NCI-H510A (cell line): ENCODE results near the gene PLA2G2E.
"Not testable (repeated sequence)": the region's sequence is repeated elsewhere in the genome, so short reads cannot be mapped to it uniquely, and the experiment has no call there.

Experiments used
- DNase-seq: peaks from one replicate; lab custom pipeline; 2025; lab: John Stamatoyannopoulos, UW

PLA2G2E gene

DNA sequence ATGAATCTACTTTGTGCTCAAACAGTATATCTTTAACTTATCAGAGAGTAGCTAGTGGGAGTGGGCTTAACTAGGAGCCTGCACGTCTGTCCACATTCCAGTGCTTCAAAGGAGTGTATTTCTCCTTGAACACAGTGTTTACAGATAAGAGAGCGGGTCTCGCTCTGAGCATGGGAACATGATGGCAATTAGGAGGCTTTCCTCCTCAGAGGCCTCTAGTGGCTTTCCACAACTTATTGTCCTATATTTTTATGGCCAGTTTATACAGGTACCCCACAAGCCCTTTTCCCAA, 3.7 kb upstream of the PLA2G2E start:
- not testable (repeated sequence) for DNase-seq

DNA sequence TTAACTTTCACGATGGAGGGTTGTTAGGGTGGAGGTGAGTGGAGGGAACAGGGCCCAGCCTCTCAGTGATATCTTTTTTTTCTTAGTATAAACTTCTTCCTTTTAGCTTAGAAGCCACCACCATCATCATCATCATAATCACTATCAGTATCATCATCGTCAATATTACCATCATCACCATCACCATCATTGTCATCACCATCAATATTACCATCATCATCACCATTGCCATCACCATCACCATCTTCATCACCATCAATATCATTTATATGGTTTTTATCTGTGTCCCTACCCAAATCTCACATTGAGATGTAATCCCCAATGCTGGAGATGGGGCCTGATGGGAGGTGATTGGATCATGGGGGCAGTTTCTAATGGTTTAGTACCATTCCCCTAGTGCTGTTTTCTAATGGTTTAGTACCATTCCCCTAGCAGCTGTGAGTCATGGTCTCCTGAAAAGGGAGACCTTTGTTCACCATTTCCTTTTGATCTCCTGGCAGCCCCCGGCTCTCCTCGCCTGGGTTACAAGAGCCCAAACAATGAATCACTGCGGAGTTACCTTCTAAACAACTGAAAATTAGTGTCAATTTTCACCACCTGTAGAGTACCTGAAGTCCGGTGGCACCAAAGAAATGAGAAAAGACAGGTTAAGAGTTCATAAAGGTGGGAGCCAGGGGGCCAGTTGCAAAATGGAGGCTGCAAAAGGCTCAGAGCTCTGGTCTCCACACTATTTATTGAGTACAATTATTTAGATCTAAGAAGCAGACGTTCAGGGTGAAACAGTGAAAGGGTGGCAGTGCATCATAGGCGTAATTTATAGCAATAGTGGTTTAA, 3.1 kb upstream of the PLA2G2E start:
- no peak for DNase-seq

DNA sequence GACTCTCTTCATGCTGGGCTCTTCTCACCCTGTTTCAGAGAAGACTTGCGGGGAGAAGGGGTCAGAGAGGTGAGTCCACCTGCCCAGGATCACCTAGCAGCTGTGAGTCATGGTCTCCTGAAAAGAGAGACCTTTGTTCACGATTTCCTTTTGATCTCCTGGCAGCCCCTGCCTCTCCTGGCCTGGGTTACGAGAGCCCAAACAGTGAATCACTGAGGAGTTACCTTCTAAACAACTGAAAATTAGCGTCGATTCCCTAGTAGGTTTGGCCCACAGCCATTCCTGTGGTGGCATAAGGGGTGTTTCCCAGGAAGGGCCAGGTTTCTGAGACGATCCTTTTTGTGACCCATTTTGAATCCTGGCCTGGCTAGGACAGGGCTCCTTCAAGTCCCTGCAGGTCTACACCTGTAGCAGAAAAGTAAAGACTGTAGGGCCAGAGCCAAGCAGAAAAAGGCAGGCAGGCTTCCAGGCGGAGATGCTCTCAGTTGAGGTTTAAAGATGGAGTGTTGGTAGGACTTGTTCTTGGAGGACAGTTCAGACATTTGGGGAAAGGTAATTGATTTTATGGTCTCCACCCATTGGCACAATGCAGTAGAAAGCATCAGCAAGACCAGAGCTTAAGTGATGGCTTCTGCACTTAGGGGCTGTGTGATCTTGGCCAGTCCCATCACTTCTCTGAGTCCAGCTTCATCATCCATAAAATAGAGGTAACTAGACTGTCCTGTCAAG, 2.1 kb upstream of the PLA2G2E start:
- DNase-seq: no peak

DNA sequence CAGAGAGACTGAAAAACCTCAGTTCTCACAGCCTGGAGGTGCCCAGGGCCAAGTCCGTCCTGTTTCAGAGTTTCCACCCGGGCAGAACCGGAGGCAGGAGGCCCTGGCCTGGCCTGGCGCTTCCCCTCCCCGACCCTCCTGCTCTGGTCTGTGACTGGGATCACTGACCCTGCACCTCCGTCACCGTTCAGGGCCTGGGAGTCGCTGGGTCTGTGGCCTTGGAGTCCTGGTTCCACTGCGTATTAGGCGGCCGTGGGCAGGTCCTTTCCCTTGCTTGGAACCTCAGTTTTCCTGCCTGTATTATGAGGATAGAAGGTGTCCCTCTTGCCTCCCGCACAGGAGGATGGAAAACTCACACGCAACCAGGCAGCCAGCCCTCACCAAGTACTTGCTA, 533 bp upstream of the PLA2G2E start:
- no peak for DNase-seq

DNA sequence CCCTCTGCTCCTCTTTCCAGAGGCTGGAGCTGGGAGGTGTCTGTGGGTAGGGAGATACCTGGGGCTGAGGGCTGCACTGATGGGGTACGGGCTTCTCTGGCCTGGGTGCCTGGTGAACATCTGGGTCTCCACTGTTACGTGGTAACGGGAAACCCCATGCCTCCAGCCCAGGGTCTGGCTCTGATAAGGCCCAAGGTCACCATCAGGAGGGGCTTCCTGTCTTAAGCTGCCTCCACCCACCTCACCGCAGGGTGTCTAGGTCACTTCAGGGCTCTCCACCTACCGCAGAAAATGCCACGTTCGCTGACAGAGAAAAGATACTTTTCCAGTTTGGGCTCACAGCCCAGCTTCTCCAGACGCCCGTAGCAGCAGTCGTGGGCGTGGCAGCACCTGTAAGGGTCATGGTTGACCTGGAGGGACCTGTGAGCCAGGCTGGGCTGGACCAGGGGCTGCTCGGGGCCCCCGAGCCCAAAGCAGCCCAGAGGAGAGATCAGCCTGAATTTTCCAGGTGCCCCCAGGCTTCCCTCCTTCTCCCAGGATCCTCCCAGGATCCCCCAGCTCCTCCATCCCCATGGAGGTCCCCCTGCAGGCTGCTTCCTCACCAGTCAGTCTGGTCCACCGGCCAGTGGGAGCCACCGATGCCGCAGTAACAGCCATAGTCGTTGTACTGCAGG, 1.3 kb downstream of the PLA2G2E start:
- DNase-seq: no peak

DNA sequence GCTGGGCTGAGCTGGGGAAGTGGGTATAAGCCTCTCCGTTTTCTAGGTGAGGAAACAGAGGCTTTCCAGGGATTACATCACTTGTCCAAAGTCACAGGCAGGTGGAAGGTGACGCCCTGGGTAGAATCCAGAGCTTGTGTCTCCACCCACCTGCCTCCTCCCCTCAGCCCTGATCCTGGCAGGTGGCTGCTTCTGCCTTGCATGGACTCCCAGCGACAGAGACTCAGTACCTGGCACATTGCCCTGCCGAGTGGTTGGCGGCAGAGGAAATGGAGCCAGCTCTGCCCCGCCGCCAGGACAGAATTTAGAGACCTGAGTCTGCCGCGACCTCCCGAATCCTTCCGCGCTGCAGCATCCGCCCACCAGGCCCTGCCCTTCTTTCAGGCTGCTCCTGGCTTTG, 2.1 kb downstream of the PLA2G2E start:
- peak; percentile 98 for DNase-seq

DNA sequence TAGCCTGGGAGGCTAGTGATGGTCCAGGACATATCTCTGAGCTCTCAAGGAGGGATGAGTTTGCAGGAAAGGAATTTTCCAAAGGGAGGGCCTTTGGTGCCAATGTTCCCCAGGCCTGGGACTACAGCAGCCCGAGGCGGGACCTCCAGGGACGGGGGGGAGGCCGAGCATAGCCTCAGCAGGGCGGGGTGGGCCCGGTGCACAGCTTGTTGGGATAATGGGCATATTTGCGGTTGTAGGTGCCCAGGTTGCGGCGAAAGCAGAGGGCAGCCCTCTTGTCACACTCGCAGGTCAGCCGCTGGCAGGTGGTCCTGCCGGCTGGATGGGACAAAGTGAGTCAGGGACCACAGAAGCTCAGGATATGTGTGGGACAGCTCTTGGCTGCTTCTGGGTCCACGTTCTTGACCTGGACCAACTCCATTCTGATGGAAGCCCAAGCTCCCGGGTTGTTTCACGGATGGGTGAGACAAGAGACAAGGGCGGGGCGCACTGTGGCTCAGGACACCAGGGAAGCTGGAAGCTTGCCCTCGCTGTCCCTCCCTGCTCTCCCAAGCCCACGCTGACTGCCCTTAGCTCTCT, 3.2 kb downstream of the PLA2G2E start:
- DNase-seq: no peak

DNA sequence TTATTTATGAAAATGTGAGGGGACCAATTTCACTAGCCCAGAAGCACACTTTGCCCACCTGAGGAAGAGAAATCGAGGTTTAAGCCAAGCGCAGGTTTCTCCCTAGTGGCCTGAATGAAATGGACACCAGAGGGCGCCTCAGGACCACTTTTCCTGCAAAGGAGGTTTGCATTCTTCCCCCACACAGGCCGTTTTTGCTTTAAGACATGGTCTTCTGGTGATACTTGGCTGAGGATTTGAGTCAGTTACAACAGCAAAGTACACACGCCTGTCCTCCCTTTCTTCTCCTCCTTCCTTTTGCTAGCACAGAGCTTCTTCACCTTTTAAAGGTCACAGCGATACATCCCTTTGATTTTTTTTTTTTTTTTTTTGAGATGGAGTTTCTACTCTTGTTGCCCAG, 5.4 kb downstream of the PLA2G2E start:
- DNase-seq: peak; percentile 87

DNA sequence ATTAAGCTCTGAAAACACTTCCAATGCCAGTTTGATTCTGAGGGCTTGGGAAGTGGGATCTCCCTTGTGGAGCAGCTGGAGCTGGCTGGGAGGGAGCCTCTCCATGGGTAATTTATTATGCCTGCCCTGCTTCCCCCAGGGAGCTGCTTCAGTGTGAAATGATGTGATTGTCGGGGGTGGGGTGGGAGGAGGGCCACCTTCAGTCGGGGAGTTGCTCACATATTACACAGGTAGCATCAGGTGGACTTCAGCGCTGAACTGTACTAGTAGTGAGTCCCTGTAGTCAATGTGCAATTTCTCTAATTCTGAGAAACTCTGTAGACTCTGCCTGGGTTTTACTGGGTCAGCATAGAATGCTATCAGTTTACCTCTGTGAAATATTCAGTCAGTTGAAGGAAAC, 12.8 kb downstream of the PLA2G2E start:
- DNase-seq: no peak

DNA sequence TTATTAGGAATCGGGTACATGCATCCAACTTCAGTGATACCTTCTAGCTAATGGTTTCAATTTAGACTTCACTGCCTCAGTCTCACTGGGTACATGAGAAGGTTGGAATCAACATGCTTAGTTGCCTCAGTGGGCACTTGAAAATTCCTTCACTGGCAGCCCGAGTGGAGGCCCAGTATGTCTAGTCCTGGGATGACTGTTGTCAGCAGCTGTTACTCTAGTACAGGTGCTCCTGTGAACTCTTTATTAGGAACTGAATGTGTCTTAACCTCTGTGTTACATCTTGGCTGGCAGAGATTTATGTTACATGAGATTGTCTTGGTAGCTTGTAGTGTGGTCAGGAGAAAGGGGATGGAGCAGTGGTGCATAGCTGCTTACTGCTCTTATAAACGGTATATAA, 13.4 kb downstream of the PLA2G2E start:
- no peak for DNase-seq

DNA sequence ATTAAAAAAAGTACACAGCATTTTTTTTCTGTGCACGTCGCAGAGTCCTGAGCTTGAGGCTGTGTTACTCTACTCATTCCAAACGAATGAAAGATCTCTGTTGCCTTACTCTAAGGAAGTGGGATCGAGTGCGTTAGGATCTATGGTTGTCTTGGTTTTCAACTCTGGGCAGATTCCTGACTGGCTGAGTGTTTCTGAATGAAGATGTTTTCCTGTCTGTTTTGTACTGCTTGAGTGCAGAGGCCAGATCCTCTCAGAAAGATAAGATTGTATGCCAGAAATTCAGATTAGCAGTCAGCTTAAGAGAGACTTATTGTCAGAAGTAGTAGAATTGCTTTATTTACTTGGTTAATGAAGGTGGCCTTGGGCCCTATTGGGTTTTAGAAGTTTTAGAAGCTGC, 14.0 kb downstream of the PLA2G2E start:
- DNase-seq: no peak

DNA sequence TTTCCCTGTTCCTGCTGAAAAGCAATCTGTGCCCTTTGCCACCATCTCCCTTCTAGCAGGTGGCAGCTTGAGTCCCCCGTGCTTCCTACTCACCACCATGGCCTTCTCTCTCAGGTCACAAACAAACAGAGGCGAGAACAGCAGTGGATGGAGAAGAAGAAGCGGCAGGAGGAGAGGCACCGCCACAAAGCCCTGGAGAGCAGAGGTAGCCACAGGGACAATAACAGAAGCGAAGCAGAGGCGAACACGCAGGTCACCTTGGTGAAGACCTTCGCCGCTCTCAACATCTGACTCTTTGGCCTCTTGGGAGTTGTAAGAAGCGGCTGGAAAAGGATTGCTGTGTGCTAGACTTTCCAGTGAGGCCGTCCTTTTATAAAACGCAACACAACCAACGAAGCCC, 16.0 kb downstream of the PLA2G2E start:
- DNase-seq: no peak

DNA sequence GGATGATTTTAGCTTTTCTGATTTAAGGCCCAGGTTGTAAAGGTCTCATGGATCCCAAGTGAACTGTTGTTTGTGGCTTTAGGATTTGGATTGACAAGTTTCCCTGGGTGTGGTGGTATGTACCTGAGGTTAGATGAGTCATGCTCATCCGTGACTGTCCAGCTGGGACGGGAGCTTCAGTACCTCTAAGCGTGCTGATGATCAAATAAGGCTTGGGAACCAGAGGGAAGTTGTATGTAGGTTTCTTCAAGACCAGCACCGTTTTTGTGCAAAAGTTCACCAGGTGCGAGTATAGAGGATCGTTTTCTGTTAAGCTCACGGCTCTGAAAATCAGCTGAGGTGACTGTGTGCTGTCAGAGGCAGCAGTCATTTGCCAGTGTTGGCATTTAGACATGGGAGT, 19.8 kb downstream of the PLA2G2E start:
- DNase-seq: no peak

DNA sequence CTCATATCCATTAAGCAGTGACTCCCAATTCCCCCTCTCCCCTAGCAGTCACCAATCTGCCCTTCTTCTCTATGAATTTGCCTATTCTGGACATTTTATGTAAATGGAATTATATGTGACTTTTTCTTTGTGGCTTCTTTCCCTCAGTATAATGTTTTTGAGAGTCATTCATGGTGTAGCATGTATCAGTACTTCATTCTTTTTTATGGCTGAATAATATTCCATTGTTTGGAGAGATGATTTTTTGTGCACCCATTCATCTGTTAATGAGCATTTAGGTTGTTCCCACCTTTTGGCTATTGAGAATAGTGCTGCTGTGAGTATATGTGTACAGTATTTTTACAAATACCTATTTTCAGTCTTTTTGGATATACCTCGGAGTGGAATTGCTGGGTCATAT, 21.8 kb downstream of the PLA2G2E start:
- no peak for DNase-seq

DNA sequence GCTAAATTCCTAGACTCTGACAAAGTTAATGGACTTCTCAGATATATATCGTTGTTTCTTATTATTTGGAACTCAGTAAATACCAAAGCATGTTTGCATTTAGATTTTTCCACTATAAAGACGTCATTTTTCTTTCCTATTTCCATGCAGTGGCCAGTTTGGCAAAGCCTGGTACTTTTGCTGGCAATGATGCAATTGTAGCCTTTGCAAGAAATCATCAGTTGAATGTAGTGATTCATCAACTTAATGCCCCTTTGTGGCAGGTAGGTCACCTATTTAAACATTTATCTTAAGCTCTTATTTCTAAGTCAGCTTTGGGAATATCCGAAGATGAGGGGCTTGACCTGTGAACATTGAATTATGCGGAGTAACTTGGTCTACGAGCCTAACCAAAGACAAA, 29.2 kb downstream of the PLA2G2E start:
- DNase-seq: no peak

DNA sequence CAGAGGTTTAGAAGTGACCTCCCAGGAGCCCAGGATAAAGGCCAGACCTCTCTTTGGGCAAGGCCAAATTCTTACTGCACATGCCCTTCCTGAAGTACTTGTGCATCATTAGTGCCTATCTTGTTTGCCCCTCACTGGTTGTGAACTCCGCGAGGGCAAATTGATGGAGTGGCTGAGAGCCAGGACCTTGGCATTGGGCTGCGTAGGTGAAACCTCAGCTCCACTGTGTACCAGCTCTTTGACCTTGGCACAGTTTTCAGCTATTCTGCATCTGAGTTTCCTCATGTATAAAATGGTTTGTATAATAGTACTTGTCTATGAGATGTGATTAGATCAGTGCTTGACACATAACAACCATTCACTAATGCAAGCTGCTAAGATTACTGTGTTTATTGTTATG, 29.7 kb downstream of the PLA2G2E start:
- no peak for DNase-seq

DNA sequence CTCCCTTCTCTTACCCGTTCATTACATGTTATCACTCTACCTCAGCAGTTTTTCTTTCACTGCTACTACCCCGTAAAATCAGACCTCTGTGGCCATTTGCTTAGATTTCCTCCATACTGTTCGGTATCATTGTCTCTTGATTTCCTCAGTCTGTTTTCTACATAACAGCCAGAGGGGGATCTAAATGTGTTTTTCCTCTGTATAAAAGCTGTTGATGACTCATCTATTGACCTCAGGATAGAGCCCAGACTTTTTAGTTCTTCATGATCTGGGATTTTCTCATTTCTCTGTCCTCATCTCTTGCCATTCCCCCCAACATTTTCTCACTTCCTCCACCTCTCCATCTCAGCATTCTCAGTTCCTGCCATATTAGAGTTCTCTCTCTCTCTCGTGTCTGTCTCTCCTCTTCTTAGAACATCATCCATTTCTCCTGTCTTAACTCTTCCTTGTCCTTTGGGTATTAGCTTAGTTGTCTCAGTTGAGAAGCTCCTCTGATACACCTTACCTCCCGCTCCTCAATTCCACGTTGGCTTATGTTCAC, 30.7 kb downstream of the PLA2G2E start:
- no peak for DNase-seq

DNA sequence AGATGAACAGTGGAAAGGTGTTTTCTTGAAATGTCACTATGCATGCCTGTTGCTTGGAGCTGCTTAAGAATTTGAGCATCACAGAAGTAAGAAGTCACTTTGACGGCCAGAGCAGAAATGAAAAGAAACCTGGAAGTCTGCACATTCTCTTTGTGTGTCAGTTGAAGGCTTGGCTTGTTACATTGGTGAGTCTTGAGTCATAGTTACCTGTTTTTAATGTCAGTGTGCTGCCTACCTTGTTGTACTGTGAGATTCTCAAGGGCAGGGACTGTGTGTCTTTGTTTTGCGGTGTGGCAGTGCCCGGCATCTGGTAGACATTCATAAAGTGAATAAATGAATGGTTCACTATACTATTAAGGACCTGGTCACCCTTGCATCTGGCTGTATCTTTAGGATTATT, 31.3 kb downstream of the PLA2G2E start:
- no peak for DNase-seq

DNA sequence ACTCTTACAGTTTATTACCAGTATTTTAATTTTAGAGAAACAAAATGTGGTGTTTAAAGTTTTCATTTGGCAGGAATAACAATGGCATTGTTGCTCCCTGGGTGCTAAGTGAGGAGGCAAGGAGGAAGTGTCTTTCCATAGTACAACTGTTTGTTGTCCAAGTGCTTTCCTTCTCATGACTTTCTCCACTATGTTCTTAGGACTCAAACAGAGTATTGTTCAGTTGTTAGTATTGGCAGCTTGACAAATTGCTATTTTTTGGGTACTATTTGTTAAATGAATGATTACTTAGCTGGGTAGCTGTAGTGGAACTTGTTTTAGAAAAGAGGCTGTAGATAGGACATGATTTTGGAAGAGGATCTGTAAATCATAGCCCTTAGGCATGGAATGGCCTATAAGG, 33.8 kb downstream of the PLA2G2E start:
- no peak for DNase-seq

DNA sequence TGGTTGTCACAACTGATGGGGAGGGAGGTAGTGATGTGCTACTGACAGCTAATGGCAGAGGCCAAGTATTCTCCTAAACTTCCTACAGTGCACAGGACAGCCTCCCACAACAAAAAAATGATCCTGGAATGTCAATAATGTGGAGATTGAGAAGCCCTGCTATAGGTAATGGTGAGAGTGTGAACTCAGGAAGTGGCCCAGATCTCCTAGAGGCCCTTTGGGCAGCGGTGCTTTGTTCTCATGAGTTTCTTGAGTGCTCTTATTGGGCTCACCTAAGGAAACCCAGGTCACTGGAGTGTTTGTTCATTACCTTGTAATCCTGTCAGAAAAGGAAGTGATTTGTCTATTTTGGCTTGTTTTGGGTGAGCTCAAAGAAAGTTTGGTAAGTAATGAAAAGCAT, 35.3 kb downstream of the PLA2G2E start:
- DNase-seq: no peak

DNA sequence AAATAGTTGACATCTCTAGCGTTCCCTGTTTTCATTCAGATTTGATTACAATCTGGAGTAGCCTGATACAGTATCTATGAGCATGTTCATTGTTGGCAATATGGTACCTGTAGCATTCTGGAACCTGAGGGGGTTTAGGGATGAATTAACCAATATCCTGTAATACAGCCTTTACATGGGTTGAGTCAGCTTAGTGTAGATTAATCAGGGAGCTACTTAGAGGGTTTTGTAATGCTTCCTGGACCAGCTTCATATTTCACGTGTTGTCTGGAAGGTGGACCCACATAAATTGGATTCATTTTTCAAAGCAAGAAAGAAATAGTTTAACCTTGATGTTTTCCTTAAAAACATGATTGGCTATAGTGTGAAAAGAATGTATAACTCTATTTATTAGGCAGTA, 37.6 kb downstream of the PLA2G2E start:
- no peak for DNase-seq

DNA sequence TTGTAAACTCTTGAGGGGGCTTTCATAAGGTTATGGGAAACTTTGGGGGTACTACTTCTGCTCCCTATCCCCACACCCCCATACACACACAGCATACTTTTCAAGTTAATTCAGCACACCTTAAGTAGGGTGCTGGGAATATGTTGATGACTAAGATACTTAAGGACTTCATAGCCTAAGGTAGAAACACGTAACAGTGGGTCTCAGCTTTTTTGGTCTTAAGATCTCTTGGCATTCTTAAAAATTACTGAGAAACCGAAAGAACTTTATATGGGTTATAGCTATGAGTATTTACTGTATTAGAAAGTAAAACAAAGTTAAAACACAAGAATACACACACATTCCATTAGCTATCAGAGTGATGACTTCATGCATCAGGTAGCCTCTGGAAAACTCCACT, 39.1 kb downstream of the PLA2G2E start:
- no peak for DNase-seq
